GM21576 (cell line): ENCODE data around the gene CAMK2A.
"Not testable (repeated sequence)": the region's sequence is repeated elsewhere in the genome, so short reads cannot be mapped to it uniquely, and the experiment has no call there.

Experiments used
- ATAC-seq: cut with Tn5 transposase; IDR thresholded peaks from one replicate; pipeline ENCODE4 v1.9.1; 2021; ENCODE audit warnings: mild to moderate bottlenecking, moderate library complexity; ENCODE audit not compliant: unreplicated experiment

The CAMK2A gene

DNA sequence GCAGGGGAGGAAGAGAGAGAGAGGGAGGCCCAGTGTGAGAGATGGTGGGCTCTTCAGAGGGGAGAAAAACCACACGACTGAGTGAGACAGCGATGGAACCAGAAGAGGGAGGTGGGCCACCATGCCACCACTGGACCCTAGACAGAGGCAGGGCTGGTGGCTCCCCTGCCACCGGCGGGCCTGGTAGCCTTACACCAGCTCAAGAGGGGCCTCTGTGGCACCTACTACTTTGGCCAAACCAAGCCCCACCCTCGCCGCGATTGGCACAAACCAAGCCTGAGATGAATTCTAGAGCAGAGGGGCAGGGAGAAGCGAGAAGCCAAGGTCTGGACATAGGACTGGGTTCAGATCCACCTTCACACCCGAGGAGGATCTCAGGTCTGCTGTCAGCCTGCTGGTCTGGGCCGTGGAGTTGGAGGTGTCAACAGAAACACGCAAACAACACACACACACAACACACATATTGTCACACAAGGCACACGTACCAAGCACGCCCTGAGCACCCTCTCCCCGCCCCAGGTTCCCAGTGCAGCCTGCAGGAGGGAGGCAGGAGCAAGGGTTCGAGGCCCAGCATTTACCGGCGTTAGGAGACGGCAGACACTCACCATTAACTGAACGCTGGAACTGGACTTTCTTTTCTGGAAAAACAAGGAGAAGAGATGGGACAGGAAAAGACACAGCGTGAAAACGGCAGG lies 50.3 kb downstream of the CAMK2A start:
- ATAC-seq = no peak

GRCh38 chr5:150238646-150239045 lies 50.9 kb downstream of the CAMK2A start:
- ATAC-seq = no peak

GRCh38 chr5:150236981-150237754 lies 52.4 kb downstream of the CAMK2A start:
- ATAC-seq = no peak

GRCh38 chr5:150236313-150236712 lies 53.3 kb downstream of the CAMK2A start:
- ATAC-seq = no peak

DNA sequence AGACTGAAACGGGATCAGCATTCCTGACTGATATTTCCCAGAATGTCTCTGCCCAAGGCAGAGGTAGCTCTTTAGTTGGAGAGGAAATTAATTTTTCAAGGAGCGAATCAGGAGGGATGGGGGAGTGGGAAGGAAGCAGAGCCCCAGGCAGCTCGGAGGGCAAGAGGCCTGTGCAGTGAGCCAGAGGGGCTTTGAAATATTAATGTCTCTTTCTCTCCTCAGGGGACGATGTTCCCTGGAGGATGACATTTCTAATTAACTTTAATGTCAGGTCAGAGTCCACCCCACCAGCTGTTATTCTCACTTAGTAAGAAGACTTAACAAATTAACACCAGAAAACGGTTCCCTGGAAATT lies 54.1 kb downstream of the CAMK2A start:
- ATAC-seq = no peak

DNA sequence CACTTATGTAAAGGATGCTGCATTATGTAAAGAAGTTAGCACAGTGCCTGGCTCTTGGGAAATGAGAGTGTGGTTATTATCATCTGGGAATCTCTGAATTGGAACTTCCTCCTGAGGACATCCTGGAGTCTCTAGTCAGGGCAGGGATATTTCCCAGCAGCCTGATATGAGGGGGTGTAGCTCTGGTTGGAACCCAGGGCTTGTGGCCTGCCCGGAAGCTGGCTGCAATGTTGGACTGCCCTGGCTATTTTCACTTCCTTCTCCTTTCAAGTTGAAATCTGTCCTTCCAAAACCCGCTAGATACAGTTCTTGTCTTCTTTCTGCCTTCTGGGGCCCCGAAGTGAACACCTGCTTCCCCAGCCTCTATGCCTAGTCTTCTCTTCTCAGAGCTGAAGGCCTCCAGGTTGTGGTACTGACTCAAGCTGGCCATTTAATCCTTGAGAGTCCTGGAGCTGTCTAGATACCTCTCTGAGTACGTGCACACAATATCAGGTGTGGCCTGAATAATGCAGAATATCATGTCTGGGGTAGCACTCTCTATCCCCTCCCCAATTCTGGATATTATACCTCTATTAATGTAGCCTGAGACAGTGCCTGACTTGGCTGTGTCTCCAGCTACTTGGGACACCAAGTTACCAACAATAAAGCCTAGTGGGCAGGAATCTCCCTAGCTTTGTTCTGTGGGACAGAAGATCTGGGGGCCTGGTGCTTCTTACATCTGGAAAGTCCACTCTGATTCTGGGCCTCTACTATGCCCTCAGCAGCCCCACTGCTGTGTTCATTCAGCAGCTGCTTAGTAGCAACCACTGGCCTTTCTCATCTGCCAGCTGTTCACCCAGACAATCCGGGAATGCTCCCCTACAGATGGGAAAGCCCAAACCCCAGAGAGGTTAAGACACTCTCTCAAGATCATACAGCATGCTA lies 54.7 kb downstream of the CAMK2A start:
- ATAC-seq = no peak

DNA sequence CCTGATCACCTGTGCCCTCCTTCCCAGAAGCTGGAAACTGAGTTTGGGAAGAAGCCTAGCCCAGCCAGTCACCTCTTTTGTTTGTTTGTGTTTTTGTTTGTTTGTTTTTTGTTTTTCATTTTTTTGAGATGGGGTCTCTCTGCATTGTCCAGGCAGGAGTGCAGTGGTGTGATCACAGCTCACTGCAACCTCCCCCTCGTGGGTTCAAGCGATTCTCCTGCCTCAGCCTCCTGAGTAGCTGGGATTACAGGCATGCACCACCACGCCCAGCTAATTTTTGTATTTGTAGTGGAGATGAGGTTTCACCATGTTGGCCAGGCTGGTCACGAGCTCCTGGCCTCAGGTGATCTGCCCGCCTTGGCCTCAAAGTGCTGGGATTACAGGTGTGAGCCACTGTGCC lies 55.9 kb downstream of the CAMK2A start:
- not testable (repeated sequence) for ATAC-seq

DNA sequence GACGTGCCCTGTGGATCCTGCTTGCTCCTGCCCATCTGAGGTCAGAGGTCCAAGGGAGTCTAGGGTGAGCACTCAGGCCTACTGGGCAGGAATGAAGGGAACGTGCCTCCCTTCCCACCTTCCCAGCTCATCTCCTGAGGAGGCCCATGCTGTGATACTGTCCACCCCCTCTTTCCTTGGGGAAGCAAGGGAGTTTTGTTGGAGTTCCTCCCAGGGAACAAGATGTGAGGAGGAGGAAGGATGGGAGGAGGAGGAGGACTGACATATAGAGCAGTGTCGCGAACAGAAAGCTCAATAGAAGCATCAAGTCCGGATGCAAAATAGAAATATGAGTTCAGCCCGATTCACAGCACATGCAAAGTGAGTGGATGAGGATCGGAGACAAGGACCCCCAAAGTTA lies 58.7 kb downstream of the CAMK2A start:
- no peak for ATAC-seq

DNA sequence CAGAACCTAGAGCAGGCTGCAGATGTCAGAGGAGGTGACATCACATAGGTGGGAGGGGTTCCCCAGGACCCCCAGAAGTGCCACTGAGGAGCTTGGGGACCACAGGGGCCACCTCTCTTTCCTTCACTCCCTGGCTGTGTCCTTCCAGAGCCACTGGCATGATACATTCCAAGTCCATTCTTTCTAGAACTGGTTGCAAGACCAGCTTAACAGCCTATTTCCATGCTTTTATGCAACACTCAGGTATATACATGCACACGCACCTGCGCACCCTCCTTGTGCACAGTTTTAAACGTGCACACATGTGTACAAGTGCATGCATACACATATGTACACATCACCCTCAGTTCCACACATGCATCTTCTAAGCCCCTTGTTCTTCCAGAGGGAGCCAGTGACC lies 60.0 kb downstream of the CAMK2A start:
- no peak for ATAC-seq

DNA sequence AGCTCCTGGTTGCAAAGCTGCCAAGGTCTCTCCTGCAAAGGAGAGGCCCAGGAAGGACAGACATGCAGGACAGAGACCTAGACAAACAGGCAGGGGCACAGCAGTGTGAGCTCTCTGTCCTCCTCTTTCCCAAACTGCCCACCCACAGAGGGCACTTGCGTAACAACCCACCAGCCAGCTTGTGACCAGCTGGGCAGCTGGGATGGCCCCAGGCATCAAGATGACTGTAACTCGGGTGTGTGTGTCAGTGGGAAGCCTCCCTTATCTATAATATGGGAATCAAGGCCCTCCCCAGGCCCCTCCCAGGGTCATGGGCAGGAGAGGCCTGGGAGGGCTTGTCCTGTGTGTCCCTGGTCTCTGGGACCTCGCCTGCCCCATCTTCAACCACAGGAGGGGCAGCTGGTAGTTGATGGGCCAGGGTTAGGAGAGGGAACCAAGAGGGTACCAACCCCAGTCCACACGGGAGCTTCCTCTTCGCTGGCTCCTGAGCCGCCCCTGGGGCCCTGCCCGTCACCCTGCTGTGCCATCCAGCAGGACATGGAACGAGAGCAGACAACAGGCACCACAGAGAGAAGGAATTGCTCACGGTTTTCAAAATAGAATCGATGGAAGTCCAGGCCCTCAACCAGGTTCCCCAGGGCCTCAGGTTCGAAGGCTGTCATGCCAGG lies 61.8 kb downstream of the CAMK2A start:
- no peak for ATAC-seq

DNA sequence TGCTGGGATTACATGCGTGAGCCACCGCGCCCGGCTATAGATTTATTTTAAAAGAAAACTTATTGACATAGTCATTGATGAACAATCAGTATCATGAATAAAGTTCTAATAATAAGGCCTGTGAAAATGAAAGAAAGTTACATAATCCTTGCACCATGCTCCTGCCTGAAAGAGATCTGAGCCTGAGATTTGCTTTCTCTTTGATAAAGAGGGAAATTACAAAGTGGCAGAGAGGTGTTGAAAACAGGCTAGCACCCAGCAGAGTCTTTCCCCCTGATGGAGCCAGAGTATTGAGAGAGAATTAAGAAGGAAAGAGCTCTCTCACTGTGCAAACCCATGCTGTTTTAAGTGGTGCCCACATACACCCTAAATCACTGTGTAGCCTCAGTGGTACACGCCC lies 62.5 kb downstream of the CAMK2A start:
- ATAC-seq = no peak

GRCh38 chr5:150224483-150225027 lies 65.0 kb downstream of the CAMK2A start:
- no peak for ATAC-seq

DNA sequence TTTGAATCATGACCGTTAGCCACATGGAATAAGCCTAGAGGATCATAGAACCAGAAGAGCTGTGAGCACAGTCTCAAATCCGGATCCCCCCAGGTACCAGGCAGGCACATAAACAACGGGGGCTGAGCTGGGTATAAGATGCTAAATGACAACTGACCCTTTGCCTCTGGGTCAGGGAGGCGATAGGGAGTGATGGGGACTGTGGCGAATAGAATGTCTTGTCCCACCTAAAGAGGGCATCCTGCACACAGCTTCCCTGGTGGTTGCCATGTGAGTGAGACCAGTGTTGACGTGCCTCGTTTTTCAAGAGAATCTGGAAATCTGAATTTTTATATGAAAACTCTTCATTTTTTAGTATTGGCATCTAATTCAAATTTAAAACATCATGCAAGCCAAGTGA lies 66.1 kb downstream of the CAMK2A start:
- ATAC-seq = no peak

- no peak for ATAC-seq
These were observed 66.7 kb downstream of the CAMK2A start for GRCh38 chr5:150222906-150223305.

GRCh38 chr5:150221471-150221870 lies 68.1 kb downstream of the CAMK2A start:
- ATAC-seq = no peak

- no peak for ATAC-seq
These were observed 69.7 kb downstream of the CAMK2A start for GRCh38 chr5:150219861-150220260.

GRCh38 chr5:150219142-150219541 lies 70.4 kb downstream of the CAMK2A start:
- no peak for ATAC-seq

DNA sequence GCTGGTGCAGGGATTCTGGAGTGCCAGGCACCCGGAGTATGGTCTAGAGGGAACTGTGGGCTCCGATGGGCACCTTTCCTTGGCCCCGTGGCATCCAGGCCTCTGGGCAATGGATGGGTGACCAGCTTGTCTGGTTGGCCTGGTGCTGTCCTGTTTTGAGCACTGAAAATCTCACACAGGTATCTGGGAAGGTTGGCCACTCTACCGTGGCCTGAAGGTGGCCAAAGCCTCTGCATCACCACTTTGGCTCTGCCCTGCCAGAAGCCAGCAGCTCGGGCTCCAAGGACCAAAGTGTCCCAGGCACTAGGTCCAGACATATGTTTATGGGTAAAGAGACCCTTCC lies 70.9 kb downstream of the CAMK2A start:
- no peak for ATAC-seq

DNA sequence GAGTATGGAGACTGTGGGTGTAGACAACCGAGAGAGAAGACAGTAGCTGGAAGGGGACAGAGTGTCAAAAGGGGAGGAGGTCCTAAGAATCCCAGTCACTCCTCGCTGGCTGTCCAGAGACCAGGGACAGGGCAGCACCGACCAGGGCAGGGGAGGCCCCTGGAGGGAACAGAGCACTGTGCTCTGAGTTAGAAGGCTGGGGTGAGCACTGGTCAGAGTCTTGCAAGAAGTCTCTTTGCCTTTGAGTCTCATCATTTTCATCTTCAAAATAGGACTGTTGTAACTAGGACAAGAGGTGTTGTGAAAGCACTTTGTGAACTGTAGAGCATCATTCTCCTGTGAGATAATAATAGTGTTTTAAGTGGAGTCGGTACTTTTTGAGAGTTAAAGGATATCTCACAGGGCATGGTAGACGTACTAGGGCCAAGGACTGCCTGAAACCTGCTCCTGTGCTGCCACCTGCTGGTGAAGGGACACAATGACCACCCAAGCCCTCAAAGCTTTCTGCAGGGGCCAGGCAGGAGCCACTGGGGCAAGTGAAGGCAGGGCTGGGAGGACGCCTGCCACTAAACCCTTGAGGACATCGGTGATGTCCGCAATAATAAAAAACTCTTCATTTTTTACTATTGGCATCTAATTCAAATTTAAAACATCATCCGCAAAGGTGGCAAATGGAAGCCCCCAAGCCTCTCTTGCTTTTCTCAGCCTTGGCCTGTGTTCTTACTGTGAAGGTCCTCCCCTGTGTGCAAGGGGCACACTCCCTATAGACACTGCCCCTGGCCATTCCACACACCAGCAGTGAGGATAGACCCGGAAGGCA lies 71.5 kb downstream of the CAMK2A start:
- peak; percentile 87 for ATAC-seq

GRCh38 chr5:150217038-150217437 lies 72.5 kb downstream of the CAMK2A start:
- ATAC-seq = no peak
